Muscle of back (tissue), 11 donors: ENCODE data around the gene RALY. TPM values are rescaled to one million over a fixed set of nuclear protein-coding genes. Genes with fewer than 3 reads are reported as not detected.

Experiments used
- DNase-seq, 3 donors: peaks; one replicate each; pipeline versions ENCODE4 v3.0.0 to v3.0.0-alpha.2; 2013
- polyA plus RNA-seq, 10 donors: library from polyadenylated mRNA; unstranded; fragments of 120-200 nt; gene quantifications; one replicate each; pipeline ENCODE4 v1.2.1, GENCODE V29; 2013; ENCODE audit not compliant: insufficient read length in 10 of 10

RALY gene
- polyA plus RNA-seq, 10 donors: 99.9 to 155 (median 127) TPM

DNA sequence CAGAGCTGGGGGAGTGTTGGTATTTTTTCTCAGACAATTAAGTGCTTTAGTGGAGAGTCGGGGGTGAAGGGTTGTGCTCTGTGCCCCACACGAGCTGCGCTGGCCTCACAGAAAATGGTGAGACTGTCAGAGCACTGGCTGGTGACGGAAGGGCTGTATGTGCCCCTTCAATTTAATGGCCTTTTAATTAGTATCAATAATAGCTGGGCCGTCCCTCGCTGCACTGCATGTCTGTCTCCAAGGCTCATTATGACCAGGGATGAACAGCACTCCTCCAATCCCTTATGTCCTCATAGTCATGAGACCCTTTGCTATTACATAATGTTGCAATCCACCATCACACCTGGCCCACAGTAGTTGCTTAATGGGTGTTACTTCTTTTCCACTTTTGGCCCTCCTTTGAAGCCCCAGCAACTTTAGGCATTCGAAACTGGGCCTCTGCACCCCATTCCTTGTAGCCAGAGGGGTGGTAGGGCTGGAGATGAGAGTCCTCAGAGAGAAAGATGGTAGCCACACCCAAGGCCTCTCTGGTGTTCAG lies 9.5 kb upstream of the RALY start:
- no peak for DNase-seq

DNA sequence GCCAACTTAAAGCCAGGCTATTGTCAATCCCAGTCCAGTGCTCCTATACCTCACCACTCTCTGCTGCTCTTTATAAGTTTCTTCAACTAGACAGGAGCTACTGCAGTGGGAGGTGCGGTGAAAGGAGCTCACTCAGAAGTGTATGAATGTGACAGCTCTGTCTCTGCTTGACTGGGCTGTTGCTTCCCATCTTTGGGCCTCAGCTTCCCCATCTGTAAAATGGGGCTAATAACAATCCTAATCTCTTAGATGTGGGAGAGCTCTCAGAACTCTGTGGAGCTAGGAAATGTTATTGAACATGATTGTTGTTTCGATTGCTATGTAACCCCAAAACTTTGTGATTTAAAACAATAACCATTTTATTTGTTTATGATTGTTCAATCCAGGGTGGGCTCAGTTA lies 8.4 kb upstream of the RALY start:
- no peak for DNase-seq

DNA sequence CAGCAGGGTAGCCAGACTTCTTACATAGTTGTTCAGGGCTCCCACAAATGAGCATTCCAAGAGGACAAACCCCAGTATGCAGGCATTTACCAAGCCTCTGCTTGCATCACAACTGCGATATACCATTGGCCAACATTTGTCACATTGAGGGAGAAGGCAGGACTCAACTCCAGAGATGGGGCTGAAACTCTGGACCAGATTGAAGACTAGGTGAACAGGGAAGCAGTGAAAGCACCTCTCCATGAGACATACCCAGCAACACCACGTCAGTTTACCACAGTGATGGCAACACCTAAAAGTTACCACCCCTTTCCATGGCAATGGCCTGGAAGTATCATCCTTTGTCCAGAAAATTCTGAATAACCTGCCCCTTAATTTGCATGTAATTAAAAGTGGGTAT lies 7.9 kb upstream of the RALY start:
- no peak for DNase-seq

DNA sequence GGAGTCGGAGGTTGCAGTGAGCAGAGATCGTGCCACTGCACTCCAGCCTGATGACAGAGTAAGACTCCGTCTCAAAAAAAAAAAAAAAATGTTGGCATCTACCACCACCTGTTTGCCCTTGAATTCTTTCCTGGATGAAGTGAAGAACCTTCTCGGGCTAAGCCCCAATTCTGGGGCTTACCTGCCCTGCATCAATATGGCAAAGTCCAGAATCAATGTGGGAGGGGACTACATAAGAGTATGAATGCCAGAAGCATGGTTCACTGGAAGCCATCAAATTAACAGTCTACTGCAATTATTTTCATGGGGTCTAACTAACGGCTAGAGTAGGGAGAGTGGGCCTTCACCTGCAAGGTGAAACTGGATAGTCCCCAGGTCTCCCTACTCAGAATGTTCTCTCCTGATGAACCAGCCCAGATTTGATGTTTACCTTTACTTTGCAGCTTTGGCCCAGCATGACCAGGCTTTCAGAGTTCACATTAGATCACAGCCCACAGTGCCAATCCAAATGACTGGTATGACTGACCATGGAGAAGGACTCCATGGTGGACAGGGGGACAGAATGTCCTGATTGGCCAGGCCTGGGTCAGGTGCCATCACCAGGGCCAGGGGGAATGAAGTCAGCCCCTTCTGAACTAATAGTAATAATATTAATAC lies 7.0 kb upstream of the RALY start:
- no peak for DNase-seq

DNA sequence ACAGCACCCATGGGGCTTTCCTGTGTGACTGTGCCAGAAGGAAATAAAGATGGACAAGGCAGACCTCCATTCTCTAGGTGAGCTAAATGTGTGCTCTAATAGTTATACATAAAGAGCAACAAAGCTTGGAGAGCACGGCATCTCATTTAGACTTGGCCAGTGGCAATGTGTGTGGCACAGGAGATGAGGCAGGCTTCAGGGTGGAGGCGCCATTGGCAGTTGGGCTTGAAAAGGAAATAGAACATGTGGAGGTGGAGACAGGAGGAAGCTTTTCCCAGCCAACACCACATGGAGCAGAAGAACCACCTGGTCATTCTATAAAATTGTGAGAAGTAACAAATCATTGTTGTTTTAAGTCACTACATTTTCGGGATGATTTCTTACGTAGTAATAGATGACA lies 3.6 kb upstream of the RALY start:
- no peak for DNase-seq

DNA sequence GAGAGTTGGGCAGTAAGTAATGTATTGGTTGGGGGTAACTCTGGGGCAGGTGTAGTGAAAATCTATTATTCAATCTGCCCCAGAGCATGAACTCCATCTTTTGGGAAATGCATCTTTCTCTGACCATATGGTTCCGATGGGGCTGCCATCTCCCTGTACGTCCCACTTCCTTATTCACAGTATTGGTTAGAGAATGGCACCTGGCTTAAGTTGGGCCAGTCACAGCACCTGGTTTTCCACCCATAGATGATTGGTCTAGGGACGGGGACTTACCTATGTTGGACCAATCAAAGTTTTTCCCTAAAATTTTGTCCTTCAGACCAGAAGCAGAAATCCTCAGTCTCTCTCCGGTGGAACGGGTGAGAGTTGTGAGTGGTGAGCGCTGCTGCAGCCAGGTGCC lies 2.2 kb upstream of the RALY start:
- no peak for DNase-seq

DNA sequence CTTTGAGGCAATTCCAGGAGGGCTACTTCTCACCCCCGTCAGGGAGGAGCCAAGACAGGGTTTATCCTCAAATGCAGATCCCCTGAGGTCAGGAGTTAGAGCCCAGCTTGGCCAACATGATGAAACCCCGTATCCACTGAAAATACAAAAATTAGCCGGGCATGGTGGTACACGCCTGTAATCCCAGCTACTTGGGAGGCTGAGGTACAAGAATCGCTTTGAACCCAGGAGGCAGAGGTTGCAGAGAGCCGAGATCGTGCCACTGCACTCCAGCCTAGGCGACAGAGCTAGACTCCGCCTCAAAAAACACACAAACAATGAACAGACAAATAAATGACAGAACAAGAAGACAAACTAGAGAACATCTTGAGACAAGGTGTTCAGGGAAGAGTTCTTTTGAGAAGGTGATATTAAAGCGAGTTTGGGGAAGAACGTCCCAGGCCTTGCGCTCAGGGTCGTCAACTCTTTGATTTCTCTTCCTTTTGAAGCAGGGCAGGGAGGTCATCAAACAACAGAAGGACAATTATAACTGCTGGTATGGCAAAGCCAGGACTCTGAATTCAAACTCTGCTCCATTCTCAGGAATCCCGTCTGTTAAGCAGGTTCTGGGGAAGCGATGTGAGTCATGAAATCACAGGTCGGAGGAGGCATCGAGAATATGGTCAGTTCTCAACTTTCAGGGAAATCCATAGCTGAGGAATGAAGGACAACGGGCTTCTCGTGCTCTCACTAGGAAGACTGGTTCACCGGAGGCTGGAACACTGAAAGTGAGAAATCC lies 1.4 kb upstream of the RALY start:
- no peak for DNase-seq

DNA sequence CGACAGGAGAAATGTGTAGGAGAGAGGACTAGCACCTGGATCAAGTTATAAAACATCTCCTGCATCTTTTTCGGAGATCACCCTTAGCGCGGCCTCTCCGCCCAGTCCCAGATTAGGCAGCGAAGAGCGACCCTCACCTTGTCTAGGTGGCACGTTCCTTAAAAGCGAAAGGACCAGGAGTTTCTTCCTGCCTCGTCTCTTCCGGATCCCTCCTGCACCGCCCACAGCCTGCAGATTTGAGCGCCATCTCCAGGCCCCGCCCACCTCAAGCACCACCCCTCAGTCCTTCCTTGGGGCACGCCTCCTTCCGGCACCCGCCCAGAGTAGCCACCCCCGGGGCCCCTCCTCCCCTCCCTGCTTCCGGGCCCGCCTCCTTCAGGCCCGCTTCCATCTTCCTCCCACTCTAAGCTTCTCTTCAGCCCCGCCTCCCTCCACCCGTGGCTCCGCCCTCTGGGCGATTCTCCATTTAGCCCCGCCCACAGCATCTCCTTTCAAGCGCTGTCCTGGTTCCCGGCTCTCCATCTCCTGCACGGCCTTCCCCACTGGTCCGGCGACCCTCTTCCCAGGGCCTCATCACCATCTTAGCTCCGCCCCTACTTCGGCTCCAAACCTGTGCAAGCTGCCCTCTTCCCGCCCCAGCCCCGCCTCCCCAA lies 662 bp upstream of the RALY start:
- peak; percentile 99 to 100 (median 99) for DNase-seq

DNA sequence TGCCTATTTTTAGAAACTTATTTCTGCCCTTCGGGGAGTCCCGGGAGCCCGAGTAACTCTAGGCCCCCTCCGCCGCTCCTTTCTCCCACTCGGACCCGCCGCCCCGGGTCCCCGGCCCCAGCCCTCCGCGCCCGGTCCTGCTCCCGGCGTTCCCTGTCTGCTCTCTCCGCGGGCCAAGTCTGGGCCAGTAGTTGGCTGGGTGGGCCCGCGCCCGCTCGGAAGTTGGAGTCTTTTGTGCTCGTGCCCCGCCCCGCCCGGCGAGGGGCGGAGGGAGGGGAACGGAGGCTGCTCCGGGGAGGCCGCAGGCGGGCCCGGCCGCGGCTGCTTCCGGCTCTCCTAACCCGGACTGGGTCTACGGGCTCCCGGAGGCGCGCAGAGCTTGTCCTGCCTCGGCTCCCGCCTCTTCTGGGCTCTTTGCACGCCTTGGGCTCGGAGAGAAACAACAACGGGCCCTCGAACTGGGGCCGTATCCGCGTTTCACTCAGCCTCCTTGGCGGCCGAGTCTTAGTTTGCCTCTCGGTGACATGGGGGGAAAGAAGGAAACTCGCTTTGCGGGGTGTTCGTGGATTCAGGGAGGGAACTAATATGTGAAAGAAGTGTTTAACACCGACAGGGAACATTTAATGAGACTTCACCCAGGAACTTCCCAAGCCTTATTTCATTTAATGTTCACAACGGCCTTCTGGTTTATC lies 657 bp downstream of the RALY start:
- DNase-seq: peak; percentile 79 to 94 (median 89)

DNA sequence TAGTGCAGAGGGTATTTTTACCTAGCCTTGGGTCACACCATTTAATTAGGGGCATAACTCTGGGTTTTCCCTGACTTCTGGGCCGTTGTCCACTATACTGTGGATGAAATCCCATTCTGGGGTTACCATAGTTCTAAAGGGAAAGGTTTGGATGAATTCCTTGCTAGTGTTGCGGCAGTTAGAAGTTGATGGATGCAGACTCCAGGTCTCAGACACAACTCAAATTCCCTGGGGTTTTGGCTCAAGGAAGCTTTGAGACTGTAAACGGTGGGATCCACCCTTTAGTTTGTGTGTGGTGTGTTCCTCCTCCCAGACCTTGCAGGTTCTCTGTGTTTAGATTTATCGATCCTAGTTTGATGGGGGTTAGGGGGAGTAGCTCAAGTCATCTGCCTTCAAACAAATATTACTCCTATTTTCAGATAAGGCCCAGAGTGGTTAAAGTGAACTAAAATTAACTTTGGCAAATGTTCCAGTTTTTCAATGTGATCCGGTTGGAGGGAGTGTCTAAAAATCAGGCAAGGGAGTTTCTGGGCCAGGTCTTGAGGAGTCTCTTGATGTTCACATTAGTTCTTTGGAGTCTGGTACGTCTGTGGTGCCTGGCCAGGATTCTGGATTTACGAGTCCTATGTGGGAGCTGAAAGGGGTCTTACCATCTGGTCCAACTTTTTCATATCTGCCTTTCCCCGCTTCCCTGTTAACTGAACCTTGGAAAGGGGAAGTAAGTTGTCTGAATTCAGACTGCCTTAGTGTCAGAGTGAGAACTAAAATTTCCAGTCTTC lies 1.5 kb downstream of the RALY start:
- DNase-seq: peak; percentile 9 to 61 (median 23)

DNA sequence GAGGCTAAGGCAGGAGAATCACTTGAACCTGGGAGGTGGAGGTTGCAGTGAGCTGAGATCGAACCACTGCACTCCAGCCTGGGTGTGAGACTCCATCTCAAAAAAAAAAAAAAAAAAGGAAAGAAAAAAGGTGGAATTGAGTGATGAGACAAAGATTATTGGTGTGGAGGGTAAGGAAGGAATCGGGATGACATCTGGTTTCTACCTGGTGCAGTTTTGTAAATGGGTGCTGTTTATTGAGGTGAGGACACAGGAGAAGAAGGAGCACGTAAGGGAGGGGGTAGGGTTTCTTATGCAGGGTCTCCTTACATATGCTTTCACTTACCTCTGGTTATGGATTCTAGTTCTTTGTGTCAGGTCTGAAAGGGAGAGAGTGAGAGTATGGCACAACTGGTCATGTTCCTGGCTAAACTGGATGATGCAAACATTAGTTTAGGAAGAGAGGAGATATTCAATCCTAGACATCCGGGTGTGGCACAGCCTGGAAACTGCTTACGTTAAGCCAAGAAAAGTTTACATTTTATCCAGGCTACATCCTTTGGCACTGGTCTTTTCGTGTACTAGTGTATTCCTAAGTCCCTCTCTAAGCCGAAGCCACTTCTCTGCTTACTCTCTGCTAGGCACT lies 5.4 kb downstream of the RALY start:
- no peak for DNase-seq

DNA sequence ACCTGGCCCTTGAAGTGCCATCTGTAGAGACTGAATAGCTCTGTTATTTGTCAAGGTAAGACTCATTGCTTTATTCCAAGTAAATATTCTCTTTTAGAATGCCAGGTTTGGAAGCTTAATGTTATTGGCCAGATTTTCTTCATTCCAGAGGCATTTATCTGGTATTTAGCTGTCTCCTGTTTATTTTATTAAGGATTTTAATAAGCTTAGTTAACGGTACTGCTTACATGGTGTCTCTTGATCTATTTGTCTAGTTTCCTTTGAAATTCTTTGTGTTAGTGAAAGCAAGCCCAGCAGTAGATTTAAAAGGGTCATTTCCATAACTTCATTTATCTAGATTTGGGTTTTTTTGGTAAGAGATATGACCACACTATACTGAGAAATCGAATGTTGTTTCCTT lies 7.7 kb downstream of the RALY start:
- DNase-seq: no peak

DNA sequence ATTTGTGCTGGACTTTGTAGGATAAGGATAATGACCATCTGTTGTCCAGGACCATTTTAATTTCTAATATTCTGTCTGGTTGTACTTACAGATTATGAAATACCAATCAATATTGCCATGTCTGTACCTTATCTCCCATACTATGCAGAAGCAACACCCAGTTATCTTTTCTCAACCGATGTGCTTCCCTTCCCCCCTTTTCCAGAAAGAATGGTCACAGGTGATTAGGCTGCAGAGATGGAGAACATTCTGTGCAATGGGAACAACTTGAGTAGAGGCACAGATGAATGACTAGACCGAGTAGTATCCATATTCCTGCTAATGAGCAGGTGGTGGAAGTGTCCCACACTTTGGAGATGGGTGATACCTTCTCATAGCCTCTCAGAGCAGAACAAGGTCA lies 10.5 kb downstream of the RALY start:
- no peak for DNase-seq

DNA sequence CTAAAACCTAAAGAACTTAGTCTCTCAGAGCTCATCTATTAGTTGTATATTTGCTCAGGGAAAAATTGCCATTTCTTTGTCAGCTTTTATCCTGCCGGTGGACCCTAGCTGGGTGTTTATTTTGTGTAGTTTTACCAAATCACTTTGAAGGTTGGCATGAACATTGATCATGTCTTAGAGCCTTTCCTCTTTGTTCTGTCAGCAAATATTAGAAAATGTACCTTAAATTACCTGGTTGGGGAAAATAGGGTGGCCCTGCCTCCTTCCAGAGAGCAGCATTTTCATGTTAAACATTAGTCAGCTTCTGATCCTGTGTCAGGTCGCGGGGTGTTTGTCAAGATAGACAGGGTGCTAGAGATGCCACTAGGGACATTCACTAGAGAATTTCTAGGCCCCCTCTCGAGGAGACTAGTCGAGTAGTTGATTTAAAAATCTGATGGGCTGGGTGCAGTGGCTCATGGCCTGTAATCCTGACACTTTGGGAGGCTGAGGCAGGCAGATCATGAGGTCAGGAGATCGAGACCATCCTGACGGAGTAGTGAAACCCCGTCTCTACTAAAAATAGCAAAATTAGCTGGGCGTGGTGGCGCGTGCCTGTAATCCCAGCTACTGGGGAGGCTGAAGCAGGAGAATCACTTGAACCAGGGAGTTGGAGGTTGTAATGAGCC lies 11.2 kb downstream of the RALY start:
- no peak for DNase-seq

DNA sequence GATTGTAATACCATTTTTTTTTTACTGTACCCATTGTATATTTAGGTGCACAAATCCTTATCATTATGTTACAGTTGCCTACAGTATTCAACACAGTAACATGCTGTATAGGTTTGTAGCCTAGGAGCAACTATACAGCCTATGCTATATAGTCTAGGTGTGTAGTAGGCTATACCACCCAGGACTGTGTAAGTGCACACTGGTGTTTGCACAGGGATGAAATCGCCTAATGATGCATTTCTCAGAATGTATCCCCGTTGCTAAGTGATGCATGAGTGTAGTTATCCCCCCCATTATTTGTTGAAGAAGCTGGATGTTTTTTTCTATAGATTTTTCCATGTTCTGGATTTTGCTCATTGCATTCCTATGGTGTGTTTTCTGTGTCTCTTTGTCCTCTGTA lies 12.9 kb downstream of the RALY start:
- no peak for DNase-seq

DNA sequence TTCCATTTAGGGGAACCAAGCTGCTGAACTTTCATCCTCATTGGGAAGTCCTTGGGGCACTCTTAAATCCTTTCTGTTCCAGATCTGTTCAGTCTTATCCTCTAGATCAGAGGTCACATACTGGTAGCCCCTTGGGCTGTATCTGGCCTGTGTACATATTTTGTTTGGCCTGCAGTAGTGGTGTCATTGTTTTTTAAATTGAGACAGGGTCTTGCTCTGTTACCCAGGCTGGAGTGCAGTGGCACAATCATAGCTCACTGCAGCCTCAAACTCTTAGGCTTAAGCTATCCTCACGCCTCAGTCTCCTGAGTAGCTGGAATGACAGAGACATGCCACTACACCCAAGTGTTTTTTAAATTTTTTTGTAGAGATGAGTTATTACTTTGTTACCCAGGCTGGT lies 14.8 kb downstream of the RALY start:
- DNase-seq: no peak

DNA sequence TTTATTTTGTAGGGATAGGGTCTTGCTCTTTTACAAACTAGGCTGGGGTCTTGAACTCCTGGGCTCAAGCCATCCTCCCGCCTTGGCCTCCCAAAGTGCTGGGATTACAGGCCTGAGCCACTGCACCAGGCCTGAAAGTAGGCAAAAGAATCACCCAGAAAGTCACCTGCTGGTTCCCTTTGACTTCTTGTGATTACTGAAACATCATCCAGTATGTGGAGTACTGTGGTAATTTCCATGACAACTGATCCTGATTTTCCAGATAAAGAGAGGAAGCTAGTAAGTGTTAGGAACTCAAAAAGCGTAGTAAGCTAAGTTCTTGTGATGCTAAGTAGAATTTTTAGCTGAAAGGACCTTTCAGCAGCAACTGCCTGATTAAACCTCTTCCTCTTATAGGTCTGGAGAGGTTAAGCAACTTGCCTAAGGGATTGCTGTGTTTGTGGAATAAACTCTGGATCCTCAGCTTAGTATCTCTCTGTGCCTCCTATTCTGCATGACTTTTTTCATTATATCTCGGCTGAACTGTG lies 16.8 kb downstream of the RALY start:
- no peak for DNase-seq

DNA sequence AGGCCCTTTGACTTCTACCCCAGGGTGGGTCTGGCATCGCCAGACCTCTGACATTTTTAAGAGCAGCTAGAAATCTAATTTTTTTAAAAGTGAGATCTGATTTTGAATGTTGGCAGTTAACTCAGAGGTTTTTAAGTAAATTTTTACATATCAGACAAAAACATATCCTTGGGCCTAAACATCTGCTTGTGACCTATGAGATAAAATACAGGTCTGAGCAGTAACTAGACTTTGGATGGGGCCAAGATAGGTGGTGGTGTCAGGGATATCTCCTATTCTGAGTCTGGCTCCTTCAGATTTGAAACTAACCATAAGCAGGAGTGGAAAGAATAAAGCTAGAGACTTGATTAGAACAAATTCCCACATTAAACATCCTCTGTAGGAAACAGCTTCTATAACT lies 17.6 kb downstream of the RALY start:
- DNase-seq: no peak

DNA sequence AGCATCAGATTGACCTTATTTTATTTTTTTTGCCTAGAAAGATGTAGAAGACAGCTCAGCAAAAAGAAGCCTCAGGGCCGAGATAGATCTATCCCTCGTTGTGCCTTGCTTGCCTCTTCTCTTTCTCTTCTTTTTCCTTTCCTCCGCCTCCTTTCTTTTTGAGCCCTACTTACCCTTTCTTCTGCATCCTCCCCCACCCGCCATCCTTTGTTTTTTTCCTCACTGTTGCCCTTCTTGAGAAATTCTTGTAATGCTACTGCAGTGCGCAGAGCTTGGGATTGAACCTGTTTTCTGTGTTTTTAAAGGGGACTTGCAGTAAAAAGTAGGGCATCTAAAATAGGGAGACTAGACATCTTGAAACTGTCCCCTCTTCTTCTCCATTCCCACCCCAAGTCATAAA lies 18.6 kb downstream of the RALY start:
- DNase-seq: no peak

DNA sequence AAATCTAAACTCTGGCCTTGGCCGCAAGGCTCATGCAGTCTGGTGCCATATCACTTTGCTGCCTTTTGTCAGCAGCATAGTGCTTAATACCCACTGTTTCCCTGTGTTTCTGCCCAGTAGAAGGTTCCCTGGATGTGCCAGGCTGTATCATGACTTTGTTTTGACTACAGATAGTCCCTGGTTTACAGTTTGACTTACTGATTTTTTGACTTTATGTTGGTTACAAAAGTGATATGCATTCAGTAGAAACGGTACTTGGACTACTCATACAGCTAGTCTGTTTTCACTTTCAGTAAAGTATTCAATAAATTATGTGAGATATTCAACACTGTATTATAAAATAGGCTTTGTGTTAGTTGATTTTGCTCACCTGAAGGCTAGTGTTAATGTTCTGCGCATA lies 19.0 kb downstream of the RALY start:
- no peak for DNase-seq
